ENCODE measurements around the gene ZNF816. TPM values are rescaled to one million over a fixed set of nuclear protein-coding genes. Genes with fewer than 3 reads are reported as not detected.

The ZNF816 gene
- total RNA-seq, 1 donor from 2014 or later = 2.5 TPM

- DNase-seq (ENCODE audit: low read depth) = no peak
- no peak for TF ChIP-seq CTCF (conservative IDR thresholded peaks at IDR 0.05; ENCODE audit: low read depth, low read length)
- H3K4me3 ChIP-seq (ENCODE audit: low read depth, low read length) = no peak overlapping the region
These were observed 41.6 kb upstream of the ZNF816 start for GRCh38 chr19:53004242-53004641.

GRCh38 chr19:53002479-53002878 is 39.8 kb upstream of the ZNF816 start:
- no peak for DNase-seq (ENCODE audit: low read depth)
- H3K4me3 ChIP-seq (ENCODE audit: low read depth, low read length) = no peak overlapping the region
- TF ChIP-seq CTCF (conservative IDR thresholded peaks at IDR 0.05; ENCODE audit: low read depth, low read length) = no peak

GRCh38 chr19:52997975-52998374 is 35.3 kb upstream of the ZNF816 start:
- no peak overlapping the region for H3K4me3 ChIP-seq (ENCODE audit: low read depth, low read length)
- DNase-seq (ENCODE audit: low read depth) = no peak
- no peak for TF ChIP-seq CTCF (conservative IDR thresholded peaks at IDR 0.05; ENCODE audit: low read depth, low read length)

- no peak for TF ChIP-seq CTCF (conservative IDR thresholded peaks at IDR 0.05; ENCODE audit: low read depth, low read length)
- DNase-seq (ENCODE audit: low read depth) = no peak
- H3K4me3 ChIP-seq (ENCODE audit: low read depth, low read length) = no peak overlapping the region
These were observed 33.0 kb upstream of the ZNF816 start for GRCh38 chr19:52995711-52996110.

GRCh38 chr19:52993342-52994178 is 30.9 kb upstream of the ZNF816 start:
- DNase-seq (ENCODE audit: low read depth) = no peak
- TF ChIP-seq CTCF (conservative IDR thresholded peaks at IDR 0.05; ENCODE audit: low read depth, low read length) = peak; percentile 16

GRCh38 chr19:52992109-52993004 is 29.7 kb upstream of the ZNF816 start:
- no peak for DNase-seq (ENCODE audit: low read depth)
- peak overlapping the region; percentile 60 for H3K4me3 ChIP-seq (ENCODE audit: low read depth, low read length)
- TF ChIP-seq CTCF (conservative IDR thresholded peaks at IDR 0.05; ENCODE audit: low read depth, low read length) = no peak

More at GRCh38 chr19:52993342-52994178, 30.9 kb upstream of the ZNF816 start:
- peak overlapping the region; percentile 60 for H3K4me3 ChIP-seq (ENCODE audit: low read depth, low read length)

Data from epithelial cell of proximal tubule (primary cell).